ENCODE results near the gene CRB3. TPM values are rescaled to one million over a fixed set of nuclear protein-coding genes. Genes with fewer than 3 reads are reported as not detected.
A peak's percentile ranks its signal among the peaks of the same experiment; 100 is the strongest.

Gene CRB3
- total and polyA plus RNA-seq, 2 experiments from 2014 or later: 11.8 to 44.4 TPM

DNA sequence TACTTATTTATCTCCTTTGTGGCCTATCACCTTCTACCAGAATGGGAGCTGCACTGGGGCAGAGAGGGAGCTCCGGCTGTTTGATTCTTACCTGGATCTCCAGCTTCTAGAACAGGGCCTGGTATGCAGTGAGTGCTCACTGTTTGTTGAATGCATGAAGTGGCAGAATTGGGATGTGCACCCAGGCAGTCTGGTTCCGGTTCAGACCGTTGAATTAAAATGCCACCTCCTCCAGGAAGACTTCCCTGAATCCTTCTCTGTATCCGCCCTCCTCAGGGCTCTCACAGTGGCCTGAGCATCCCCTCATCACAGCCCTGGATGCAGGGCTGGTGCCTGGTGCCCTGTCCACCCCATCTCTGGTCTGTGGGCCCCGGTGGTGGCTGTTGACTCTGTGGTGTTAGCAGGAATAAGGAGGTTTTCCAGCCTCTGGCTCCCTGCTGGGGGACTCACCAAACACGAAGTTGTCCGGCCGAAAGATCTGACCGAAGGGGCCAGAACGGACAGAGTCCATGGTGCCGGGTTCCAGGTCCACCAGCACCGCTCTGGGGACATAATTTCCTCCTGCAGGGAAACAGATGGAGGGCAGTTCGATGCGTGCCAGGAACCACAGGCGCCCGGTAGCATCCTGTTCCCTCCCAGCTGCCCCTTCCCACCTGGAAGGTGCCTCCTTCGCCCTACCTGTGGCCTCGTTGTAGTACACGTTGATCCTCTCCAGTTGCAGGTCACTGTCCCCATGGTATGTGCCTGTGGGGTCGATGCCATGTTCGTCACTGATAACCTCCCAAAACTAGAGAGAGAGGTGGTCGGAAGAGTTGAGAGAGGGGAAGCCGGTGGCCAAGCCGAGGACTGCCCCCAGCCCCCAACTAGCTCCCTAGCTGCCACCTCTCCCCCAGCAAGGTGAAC lies 37.0 kb downstream of the CRB3 start:
- H3K9me3 Mint-ChIP-seq: no peaks in the 10 kb centered on the region; the same call in 2 of the 3 replicates
- no peaks in the 10 kb centered on the region; the same call in 2 of the 3 replicates for H3K36me3 Mint-ChIP-seq (ENCODE audit: low read depth)
- H3K27ac ChIP-seq (ENCODE audit: low read depth): no peak overlapping the region
- no peaks in the 10 kb centered on the region for H3F3A ChIP-seq (replicated peaks; ENCODE audit: low read depth)
- peaks cover 10% of the 10 kb centered on the region for H3K4me1 Mint-ChIP-seq
- peak; percentile 11 for ATAC-seq
- peak; percentile 26 for DNase-seq (ENCODE audit: low spot score)
- peak overlapping the region; percentile 67; the same call in 1 of the 2 replicates for H3K27ac Mint-ChIP-seq
- H4K20me1 ChIP-seq (replicated peaks; ENCODE audit: insufficient read depth): no peaks in the 10 kb centered on the region
- H3K4me1 ChIP-seq (ENCODE audit: insufficient read depth): peaks cover 6% of the 10 kb centered on the region; the same call in 1 of the 2 replicates
- no peaks in the 10 kb centered on the region for H3K36me3 ChIP-seq (ENCODE audit: insufficient read depth)
- H3K4me3 Mint-ChIP-seq: peak overlapping the region; percentile 86
- peak overlapping the region; percentile 91 for H3K4me2 ChIP-seq
- H3K79me2 ChIP-seq (replicated peaks; ENCODE audit: insufficient read depth): no peaks in the 10 kb centered on the region
- no peaks in the 10 kb centered on the region for H3K9me2 ChIP-seq (ENCODE audit: insufficient read depth)
- peak overlapping the region; percentile 86 for H3K4me3 ChIP-seq
- peaks cover 23% of the 10 kb centered on the region for H3K27me3 Mint-ChIP-seq (ENCODE audit: insufficient read depth, low read depth, poor library complexity)
- TF ChIP-seq REST (IDR thresholded peaks at IDR 0.05; ENCODE audit: unreplicated experiment) (no peak), POLR2AphosphoS5 (IDR thresholded peaks at IDR 0.05; ENCODE audit: low read depth) (no peak), EZH2 (IDR thresholded peaks at IDR 0.05; ENCODE audit: low read depth, unreplicated experiment) (no peak), EZH2phosphoT487 (IDR thresholded peaks at IDR 0.05; ENCODE audit: unreplicated experiment) (no peak), ZNF331 (CRISPR knock-in tag; IDR thresholded peaks at IDR 0.05; ENCODE audit: low read depth) (no peak), NANOG (IDR thresholded peaks at IDR 0.05; ENCODE audit: borderline replicate concordance) (no peak), JUNB (IDR thresholded peaks at IDR 0.05; ENCODE audit: unreplicated experiment) (no peak), ETS1 (IDR thresholded peaks at IDR 0.05) (no peak), ZNF114 (CRISPR knock-in tag; IDR thresholded peaks at IDR 0.05) (no peak), CREB1 (CRISPR knock-in tag; IDR thresholded peaks at IDR 0.05; ENCODE audit: low read depth) (no peak), STAT1 (IDR thresholded peaks at IDR 0.05; ENCODE audit: unreplicated experiment) (no peak)
- TF ChIP-seq, protein P1, sequence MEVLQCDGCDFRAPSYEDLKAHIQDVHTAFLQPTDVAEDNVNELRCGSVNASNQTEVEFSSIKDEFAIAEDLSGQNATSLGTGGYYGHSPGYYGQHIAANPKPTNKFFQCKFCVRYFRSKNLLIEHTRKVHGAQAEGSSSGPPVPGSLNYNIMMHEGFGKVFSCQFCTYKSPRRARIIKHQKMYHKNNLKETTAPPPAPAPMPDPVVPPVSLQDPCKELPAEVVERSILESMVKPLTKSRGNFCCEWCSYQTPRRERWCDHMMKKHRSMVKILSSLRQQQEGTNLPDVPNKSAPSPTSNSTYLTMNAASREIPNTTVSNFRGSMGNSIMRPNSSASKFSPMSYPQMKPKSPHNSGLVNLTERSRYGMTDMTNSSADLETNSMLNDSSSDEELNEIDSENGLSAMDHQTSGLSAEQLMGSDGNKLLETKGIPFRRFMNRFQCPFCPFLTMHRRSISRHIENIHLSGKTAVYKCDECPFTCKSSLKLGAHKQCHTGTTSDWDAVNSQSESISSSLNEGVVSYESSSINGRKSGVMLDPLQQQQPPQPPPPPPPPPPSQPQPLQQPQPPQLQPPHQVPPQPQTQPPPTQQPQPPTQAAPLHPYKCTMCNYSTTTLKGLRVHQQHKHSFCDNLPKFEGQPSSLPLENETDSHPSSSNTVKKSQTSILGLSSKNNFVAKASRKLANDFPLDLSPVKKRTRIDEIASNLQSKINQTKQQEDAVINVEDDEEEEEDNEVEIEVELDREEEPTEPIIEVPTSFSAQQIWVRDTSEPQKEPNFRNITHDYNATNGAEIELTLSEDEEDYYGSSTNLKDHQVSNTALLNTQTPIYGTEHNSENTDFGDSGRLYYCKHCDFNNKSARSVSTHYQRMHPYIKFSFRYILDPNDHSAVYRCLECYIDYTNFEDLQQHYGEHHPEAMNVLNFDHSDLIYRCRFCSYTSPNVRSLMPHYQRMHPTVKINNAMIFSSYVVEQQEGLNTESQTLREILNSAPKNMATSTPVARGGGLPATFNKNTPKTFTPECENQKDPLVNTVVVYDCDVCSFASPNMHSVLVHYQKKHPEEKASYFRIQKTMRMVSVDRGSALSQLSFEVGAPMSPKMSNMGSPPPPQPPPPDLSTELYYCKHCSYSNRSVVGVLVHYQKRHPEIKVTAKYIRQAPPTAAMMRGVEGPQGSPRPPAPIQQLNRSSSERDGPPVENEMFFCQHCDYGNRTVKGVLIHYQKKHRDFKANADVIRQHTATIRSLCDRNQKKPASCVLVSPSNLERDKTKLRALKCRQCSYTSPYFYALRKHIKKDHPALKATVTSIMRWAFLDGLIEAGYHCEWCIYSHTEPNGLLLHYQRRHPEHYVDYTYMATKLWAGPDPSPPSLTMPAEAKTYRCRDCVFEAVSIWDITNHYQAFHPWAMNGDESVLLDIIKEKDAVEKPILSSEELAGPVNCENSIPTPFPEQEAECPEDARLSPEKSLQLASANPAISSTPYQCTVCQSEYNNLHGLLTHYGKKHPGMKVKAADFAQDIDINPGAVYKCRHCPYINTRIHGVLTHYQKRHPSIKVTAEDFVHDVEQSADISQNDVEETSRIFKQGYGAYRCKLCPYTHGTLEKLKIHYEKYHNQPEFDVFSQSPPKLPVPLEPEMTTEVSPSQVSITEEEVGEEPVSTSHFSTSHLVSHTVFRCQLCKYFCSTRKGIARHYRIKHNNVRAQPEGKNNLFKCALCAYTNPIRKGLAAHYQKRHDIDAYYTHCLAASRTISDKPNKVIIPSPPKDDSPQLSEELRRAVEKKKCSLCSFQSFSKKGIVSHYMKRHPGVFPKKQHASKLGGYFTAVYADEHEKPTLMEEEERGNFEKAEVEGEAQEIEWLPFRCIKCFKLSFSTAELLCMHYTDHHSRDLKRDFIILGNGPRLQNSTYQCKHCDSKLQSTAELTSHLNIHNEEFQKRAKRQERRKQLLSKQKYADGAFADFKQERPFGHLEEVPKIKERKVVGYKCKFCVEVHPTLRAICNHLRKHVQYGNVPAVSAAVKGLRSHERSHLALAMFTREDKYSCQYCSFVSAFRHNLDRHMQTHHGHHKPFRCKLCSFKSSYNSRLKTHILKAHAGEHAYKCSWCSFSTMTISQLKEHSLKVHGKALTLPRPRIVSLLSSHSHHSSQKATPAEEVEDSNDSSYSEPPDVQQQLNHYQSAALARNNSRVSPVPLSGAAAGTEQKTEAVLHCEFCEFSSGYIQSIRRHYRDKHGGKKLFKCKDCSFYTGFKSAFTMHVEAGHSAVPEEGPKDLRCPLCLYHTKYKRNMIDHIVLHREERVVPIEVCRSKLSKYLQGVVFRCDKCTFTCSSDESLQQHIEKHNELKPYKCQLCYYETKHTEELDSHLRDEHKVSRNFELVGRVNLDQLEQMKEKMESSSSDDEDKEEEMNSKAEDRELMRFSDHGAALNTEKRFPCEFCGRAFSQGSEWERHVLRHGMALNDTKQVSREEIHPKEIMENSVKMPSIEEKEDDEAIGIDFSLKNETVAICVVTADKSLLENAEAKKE (CRISPR knock-in tag; IDR thresholded peaks at IDR 0.05): no peak
- TF ChIP-seq, protein P2, sequence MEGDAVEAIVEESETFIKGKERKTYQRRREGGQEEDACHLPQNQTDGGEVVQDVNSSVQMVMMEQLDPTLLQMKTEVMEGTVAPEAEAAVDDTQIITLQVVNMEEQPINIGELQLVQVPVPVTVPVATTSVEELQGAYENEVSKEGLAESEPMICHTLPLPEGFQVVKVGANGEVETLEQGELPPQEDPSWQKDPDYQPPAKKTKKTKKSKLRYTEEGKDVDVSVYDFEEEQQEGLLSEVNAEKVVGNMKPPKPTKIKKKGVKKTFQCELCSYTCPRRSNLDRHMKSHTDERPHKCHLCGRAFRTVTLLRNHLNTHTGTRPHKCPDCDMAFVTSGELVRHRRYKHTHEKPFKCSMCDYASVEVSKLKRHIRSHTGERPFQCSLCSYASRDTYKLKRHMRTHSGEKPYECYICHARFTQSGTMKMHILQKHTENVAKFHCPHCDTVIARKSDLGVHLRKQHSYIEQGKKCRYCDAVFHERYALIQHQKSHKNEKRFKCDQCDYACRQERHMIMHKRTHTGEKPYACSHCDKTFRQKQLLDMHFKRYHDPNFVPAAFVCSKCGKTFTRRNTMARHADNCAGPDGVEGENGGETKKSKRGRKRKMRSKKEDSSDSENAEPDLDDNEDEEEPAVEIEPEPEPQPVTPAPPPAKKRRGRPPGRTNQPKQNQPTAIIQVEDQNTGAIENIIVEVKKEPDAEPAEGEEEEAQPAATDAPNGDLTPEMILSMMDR (conservative IDR thresholded peaks at IDR 0.05; ENCODE audit: low read depth in 2 of 2): no peak
- H2AFZ ChIP-seq: peak overlapping the region; percentile 97
- peaks cover 10% of the 10 kb centered on the region; the same call in 1 of the 2 replicates for H3K27me3 ChIP-seq (ENCODE audit: insufficient read depth)

All from GM23338 (cell line).